ENCODE data around the gene OMP. TPM values are rescaled to one million over a fixed set of nuclear protein-coding genes. Genes with fewer than 3 reads are reported as not detected.

Gene OMP
- total RNA-seq, 1 experiment from 2014 or later: not detected

GRCh38 chr11:77130763-77131513 lies 28.3 kb downstream of the OMP start:
- H3K4me1 Mint-ChIP-seq (ENCODE audit: insufficient read depth, unreplicated experiment): no peaks in the 10 kb centered on the region
- POLR2A ChIA-PET: interaction anchor here (0.5 kb wide), 1 partner anchor 338 kb away, joined by 4 read pairs; no protein-coding TSS in a partner anchor
- no peak for DNase-seq (ENCODE audit: unreplicated experiment)
- no TSS peak for BruUV-seq (replicated peaks)
- TF ChIP-seq, protein P1, sequence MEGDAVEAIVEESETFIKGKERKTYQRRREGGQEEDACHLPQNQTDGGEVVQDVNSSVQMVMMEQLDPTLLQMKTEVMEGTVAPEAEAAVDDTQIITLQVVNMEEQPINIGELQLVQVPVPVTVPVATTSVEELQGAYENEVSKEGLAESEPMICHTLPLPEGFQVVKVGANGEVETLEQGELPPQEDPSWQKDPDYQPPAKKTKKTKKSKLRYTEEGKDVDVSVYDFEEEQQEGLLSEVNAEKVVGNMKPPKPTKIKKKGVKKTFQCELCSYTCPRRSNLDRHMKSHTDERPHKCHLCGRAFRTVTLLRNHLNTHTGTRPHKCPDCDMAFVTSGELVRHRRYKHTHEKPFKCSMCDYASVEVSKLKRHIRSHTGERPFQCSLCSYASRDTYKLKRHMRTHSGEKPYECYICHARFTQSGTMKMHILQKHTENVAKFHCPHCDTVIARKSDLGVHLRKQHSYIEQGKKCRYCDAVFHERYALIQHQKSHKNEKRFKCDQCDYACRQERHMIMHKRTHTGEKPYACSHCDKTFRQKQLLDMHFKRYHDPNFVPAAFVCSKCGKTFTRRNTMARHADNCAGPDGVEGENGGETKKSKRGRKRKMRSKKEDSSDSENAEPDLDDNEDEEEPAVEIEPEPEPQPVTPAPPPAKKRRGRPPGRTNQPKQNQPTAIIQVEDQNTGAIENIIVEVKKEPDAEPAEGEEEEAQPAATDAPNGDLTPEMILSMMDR (IDR thresholded peaks at IDR 0.05; ENCODE audit: unreplicated experiment): no peak
- CTCF ChIA-PET: interaction anchor here (0.9 to 5.4 kb wide), 3 partner anchors 16 to 84 kb away, joined by 3 to 52 read pairs (median 6); no protein-coding TSS in a partner anchor
- intact Hi-C loops (cut with micrococcal nuclease): no loop called here
- no peak overlapping the region for H3K4me3 Mint-ChIP-seq (ENCODE audit: unreplicated experiment)
- H3K27ac Mint-ChIP-seq (ENCODE audit: low read depth, unreplicated experiment): no peak overlapping the region
- H3K27me3 Mint-ChIP-seq (ENCODE audit: insufficient read depth, unreplicated experiment): peaks cover 11% of the 10 kb centered on the region
- no peaks in the 10 kb centered on the region for H3K9me3 Mint-ChIP-seq (ENCODE audit: unreplicated experiment)
- no peaks in the 10 kb centered on the region for H3K36me3 Mint-ChIP-seq (ENCODE audit: insufficient read depth, unreplicated experiment)

DNA sequence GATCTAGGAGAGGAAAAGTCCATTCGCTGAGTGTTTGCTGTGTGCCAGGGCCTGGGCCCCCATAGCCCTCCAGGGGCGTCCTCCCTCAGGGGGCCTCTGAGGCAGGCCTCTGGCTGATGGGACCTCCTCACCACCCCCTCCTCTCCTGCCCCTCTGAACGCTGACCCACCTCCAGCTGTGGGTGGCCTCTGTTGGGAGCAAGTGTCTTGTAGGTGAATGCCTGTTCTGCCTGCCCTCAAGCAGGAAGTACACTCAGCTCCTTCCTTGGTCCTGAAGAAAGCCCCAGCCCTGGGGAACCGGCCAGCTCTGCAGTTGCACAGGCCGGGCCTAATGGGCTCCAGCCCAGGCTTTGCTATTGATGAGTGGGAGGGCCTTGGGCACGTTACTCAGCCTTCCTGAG lies 28.9 kb downstream of the OMP start:
- TF ChIP-seq, protein P1 (IDR thresholded peaks at IDR 0.05; ENCODE audit: unreplicated experiment): no peak
- no peak overlapping the region for H3K27ac Mint-ChIP-seq (ENCODE audit: low read depth, unreplicated experiment)
- DNase-seq (ENCODE audit: unreplicated experiment): no peak
- H3K4me1 Mint-ChIP-seq (ENCODE audit: insufficient read depth, unreplicated experiment): no peaks in the 10 kb centered on the region
- H3K9me3 Mint-ChIP-seq (ENCODE audit: unreplicated experiment): no peaks in the 10 kb centered on the region
- CTCF ChIA-PET: interaction anchor here (1.0 to 1.6 kb wide), 2 partner anchors 15 to 56 kb away, joined by 3 to 6 read pairs; no protein-coding TSS in a partner anchor
- no TSS peak for BruUV-seq (replicated peaks)
- intact Hi-C loops (cut with micrococcal nuclease): no loop called here
- H3K36me3 Mint-ChIP-seq (ENCODE audit: insufficient read depth, unreplicated experiment): no peaks in the 10 kb centered on the region
- POLR2A ChIA-PET: no interaction called here
- H3K4me3 Mint-ChIP-seq (ENCODE audit: unreplicated experiment): no peak overlapping the region
- H3K27me3 Mint-ChIP-seq (ENCODE audit: insufficient read depth, unreplicated experiment): peaks cover 11% of the 10 kb centered on the region

- Mint-ChIP-seq H3K36me3 (ENCODE audit: insufficient read depth, unreplicated experiment) (no peaks in the 10 kb centered on the region), H3K27me3 (ENCODE audit: insufficient read depth, unreplicated experiment) (no peaks in the 10 kb centered on the region), H3K4me3 (ENCODE audit: unreplicated experiment) (no peak overlapping the region), H3K9me3 (ENCODE audit: unreplicated experiment) (no peaks in the 10 kb centered on the region), H3K27ac (ENCODE audit: low read depth, unreplicated experiment) (no peak overlapping the region), H3K4me1 (ENCODE audit: insufficient read depth, unreplicated experiment) (no peaks in the 10 kb centered on the region)
- POLR2A ChIA-PET: no interaction called here
- intact Hi-C loops (cut with micrococcal nuclease): no loop called here
- CTCF ChIA-PET: no interaction called here
- TF ChIP-seq, protein P1 (IDR thresholded peaks at IDR 0.05; ENCODE audit: unreplicated experiment): no peak
- no TSS peak for BruUV-seq (replicated peaks)
- no peak for DNase-seq (ENCODE audit: unreplicated experiment)
Measured at GRCh38 chr11:77135069-77135468, 32.4 kb downstream of the OMP start.

DNA sequence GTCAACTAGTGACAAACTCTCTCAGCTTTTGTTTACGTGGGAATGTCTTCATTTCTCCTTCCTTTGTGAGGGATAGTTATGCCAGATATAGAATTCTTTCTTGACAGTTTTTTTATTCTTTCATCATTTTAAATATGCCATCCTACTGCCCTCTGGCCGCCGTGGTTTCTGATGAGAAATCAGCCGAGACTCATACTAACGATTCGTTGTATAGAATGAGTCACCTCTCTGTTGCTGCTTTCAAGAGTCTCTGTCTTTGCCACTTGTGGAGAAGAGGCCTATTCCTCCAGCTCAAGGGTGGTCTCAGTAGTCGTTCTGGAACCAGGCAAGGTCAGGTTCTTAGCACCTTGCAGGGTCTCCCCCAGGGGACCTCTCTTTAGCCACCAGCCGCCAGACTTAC lies 33.4 kb downstream of the OMP start:
- TF ChIP-seq, protein P1 (IDR thresholded peaks at IDR 0.05; ENCODE audit: unreplicated experiment): no peak
- H3K4me1 Mint-ChIP-seq (ENCODE audit: insufficient read depth, unreplicated experiment): no peaks in the 10 kb centered on the region
- DNase-seq (ENCODE audit: unreplicated experiment): peak; percentile 43
- no peak overlapping the region for H3K27ac Mint-ChIP-seq (ENCODE audit: low read depth, unreplicated experiment)
- POLR2A ChIA-PET: no interaction called here
- CTCF ChIA-PET: interaction anchor here (0.6 to 1.8 kb wide), 3 partner anchors 9 to 52 kb away, joined by 3 to 4 read pairs (median 3); no protein-coding TSS in a partner anchor
- intact Hi-C loops (cut with micrococcal nuclease): no loop called here
- H3K4me3 Mint-ChIP-seq (ENCODE audit: unreplicated experiment): no peak overlapping the region
- no peaks in the 10 kb centered on the region for H3K27me3 Mint-ChIP-seq (ENCODE audit: insufficient read depth, unreplicated experiment)
- no peaks in the 10 kb centered on the region for H3K9me3 Mint-ChIP-seq (ENCODE audit: unreplicated experiment)
- BruUV-seq (replicated peaks): no TSS peak
- no peaks in the 10 kb centered on the region for H3K36me3 Mint-ChIP-seq (ENCODE audit: insufficient read depth, unreplicated experiment)

Data from MCF 10A (cell line).